ENCODE measurements around the gene MLLT10. TPM values are rescaled to one million over a fixed set of nuclear protein-coding genes. Genes with fewer than 3 reads are reported as not detected.

Gene MLLT10
- total and polyA plus RNA-seq, 10 of the 15 experiments (the other 5 are each of a cell fraction or from before 2014, with no cell fraction given): 8.7 to 61.1 (median 28.5) TPM

GRCh38 chr10:21638681-21639080 lies 104.6 kb downstream of the MLLT10 start:
- Histone ChIP-seq H3K4me3 (no peak overlapping the region), H3K4me2 (ENCODE audit: control insufficient read depth, insufficient read depth) (no peak overlapping the region), H2AFZ (ENCODE audit: control insufficient read depth, low read depth, low read length) (no peak overlapping the region), H3K36me3 (ENCODE audit: control insufficient read depth in 2 of 2, insufficient read depth in 2 of 2, low read length in 1 of 2) (peaks cover 2 to 6% of the 10 kb centered on the region in 2 experiments; a peak in 2 of 4 replicates), H3K79me2 (ENCODE audit: control insufficient read depth, insufficient read depth, low read length) (no peaks in the 10 kb centered on the region), H3K4me1 (ENCODE audit: control insufficient read depth, insufficient read depth, low read length) (no peaks in the 10 kb centered on the region), H3K9me3 (replicated peaks; ENCODE audit: control insufficient read depth, insufficient read depth, low read length) (no peaks in the 10 kb centered on the region), H3K27me3 (replicated peaks in 1 of 2; ENCODE audit: control insufficient read depth in 2 of 2, insufficient read depth in 2 of 2, low read length in 1 of 2) (no peaks in the 10 kb centered on the region), H4K20me1 (ENCODE audit: control insufficient read depth, insufficient read depth) (no peaks in the 10 kb centered on the region), H3K27ac (ENCODE audit: control insufficient read depth, insufficient read depth) (no peak overlapping the region), H3K9ac (ENCODE audit: control insufficient read depth, insufficient read depth, low read length) (no peak overlapping the region)
- SMC1A ChIA-PET (ENCODE audit: uncharacterized antibody, unreplicated experiment): no interaction called here
- RAD21 ChIA-PET (ENCODE audit: unreplicated experiment): no interaction called here
- in situ Hi-C loops (cut with MboI): no loop called here
- no TSS peak for BruUV-seq (replicated peaks)
- CTCF ChIA-PET: no interaction called here
- DNase-seq (ENCODE audit: low read depth, low spot score) (no peak), FAIRE-seq (no peak), ATAC-seq (no peak)
- TF ChIP-seq IKZF2 (IDR thresholded peaks at IDR 0.05) (no peak), NR2F1 (conservative IDR thresholded peaks at IDR 0.05) (no peak), POLR2AphosphoS5 (IDR thresholded peaks at IDR 0.05; ENCODE audit: low read length) (no peak), YY1 (IDR thresholded peaks at IDR 0.05; ENCODE audit: low read depth, low read length) (no peak)
- POLR2A ChIA-PET: interaction anchor here (0.5 to 1.1 kb wide), 2 partner anchors 10 to 355 kb away, joined by 3 to 4 read pairs; no protein-coding TSS in a partner anchor
- intact Hi-C loops (cut with micrococcal nuclease; ENCODE audit: unreplicated experiment): no loop called here
- WGBS (ENCODE audit: insufficient coverage, insufficient replicate concordance, low lambda C conversion rate, missing lambda C conversion rate): 95% methylated on average over 2 of the region's 2 CpGs

GRCh38 chr10:21648040-21648439 lies 114.0 kb downstream of the MLLT10 start:
- Histone ChIP-seq H3K4me2 (ENCODE audit: control insufficient read depth, insufficient read depth) (no peak overlapping the region), H3K9ac (ENCODE audit: control insufficient read depth, insufficient read depth, low read length) (no peak overlapping the region), H4K20me1 (ENCODE audit: control insufficient read depth, insufficient read depth) (no peaks in the 10 kb centered on the region), H3K9me3 (replicated peaks; ENCODE audit: control insufficient read depth, insufficient read depth, low read length) (no peaks in the 10 kb centered on the region), H3K36me3 (ENCODE audit: control insufficient read depth in 2 of 2, insufficient read depth in 2 of 2, low read length in 1 of 2) (peaks cover 0 to 4% of the 10 kb centered on the region in 2 experiments; a peak in 1 of 4 replicates), H2AFZ (ENCODE audit: control insufficient read depth, low read depth, low read length) (no peak overlapping the region), H3K27me3 (replicated peaks in 1 of 2; ENCODE audit: control insufficient read depth in 2 of 2, insufficient read depth in 2 of 2, low read length in 1 of 2) (no peaks in the 10 kb centered on the region), H3K27ac (ENCODE audit: control insufficient read depth, insufficient read depth) (no peak overlapping the region), H3K4me1 (ENCODE audit: control insufficient read depth, insufficient read depth, low read length) (no peaks in the 10 kb centered on the region), H3K79me2 (ENCODE audit: control insufficient read depth, insufficient read depth, low read length) (no peaks in the 10 kb centered on the region), H3K4me3 (no peak overlapping the region)
- DNase-seq (ENCODE audit: low read depth, low spot score) (no peak), ATAC-seq (no peak), FAIRE-seq (no peak)
- BruUV-seq (replicated peaks): no TSS peak
- SMC1A ChIA-PET (ENCODE audit: uncharacterized antibody, unreplicated experiment): interaction anchor here (0.6 to 1.5 kb wide), 2 partner anchors 9 to 41 kb away, joined by 3 read pairs; no protein-coding TSS in a partner anchor
- CTCF ChIA-PET: interaction anchor here (1.0 kb wide), 1 partner anchor 25 kb away, joined by 3 read pairs; no protein-coding TSS in a partner anchor
- POLR2A ChIA-PET: no interaction called here
- RAD21 ChIA-PET (ENCODE audit: unreplicated experiment): interaction anchor here (0.7 kb wide), 1 partner anchor 60 kb away, joined by 3 read pairs; no protein-coding TSS in a partner anchor
- in situ Hi-C loops (cut with MboI) (no loop called here), intact Hi-C loops (cut with micrococcal nuclease; ENCODE audit: unreplicated experiment) (no loop called here)
- TF ChIP-seq, protein P1, sequence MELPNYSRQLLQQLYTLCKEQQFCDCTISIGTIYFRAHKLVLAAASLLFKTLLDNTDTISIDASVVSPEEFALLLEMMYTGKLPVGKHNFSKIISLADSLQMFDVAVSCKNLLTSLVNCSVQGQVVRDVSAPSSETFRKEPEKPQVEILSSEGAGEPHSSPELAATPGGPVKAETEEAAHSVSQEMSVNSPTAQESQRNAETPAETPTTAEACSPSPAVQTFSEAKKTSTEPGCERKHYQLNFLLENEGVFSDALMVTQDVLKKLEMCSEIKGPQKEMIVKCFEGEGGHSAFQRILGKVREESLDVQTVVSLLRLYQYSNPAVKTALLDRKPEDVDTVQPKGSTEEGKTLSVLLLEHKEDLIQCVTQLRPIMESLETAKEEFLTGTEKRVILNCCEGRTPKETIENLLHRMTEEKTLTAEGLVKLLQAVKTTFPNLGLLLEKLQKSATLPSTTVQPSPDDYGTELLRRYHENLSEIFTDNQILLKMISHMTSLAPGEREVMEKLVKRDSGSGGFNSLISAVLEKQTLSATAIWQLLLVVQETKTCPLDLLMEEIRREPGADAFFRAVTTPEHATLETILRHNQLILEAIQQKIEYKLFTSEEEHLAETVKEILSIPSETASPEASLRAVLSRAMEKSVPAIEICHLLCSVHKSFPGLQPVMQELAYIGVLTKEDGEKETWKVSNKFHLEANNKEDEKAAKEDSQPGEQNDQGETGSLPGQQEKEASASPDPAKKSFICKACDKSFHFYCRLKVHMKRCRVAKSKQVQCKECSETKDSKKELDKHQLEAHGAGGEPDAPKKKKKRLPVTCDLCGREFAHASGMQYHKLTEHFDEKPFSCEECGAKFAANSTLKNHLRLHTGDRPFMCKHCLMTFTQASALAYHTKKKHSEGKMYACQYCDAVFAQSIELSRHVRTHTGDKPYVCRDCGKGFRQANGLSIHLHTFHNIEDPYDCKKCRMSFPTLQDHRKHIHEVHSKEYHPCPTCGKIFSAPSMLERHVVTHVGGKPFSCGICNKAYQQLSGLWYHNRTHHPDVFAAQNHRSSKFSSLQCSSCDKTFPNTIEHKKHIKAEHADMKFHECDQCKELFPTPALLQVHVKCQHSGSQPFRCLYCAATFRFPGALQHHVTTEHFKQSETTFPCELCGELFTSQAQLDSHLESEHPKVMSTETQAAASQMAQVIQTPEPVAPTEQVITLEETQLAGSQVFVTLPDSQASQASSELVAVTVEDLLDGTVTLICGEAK (IDR thresholded peaks at IDR 0.05; ENCODE audit: borderline replicate concordance): no peak
- no peak for TF ChIP-seq HDGF (IDR thresholded peaks at IDR 0.05)
- TF ChIP-seq NRF1 (conservative IDR thresholded peaks at IDR 0.05; ENCODE audit: low read depth, low read length): no peak
- no peak for TF ChIP-seq E2F8 (IDR thresholded peaks at IDR 0.05; ENCODE audit: low read depth, partially characterized antibody)
- TF ChIP-seq ZBTB33 (IDR thresholded peaks at IDR 0.05): no peak
- TF ChIP-seq RUNX3 (IDR thresholded peaks at IDR 0.05; ENCODE audit: low read length): no peak

Measured in GM12878 (cell line).